ENCODE results near the gene RELN.

DNA sequence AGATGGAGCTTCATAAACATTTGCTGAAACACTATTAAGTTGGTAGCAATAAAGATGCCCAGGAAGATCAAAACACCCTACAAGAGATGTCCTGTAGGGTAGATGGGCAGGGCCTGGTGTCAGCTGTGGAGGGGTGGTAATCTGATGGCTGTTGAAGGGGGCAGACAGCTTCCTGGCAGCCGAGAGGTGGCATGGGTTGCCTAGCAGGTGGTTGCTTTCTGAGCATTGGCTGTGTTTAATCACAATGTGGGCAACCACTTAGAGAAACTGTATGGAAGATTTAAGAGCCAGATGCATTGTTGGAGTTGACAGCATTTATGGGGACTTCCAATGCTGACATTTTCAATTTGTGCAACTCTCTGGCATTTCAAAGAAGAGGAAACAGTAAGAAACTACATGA, 463.5 kb downstream of the RELN start:
- TF ChIP-seq, protein P1, sequence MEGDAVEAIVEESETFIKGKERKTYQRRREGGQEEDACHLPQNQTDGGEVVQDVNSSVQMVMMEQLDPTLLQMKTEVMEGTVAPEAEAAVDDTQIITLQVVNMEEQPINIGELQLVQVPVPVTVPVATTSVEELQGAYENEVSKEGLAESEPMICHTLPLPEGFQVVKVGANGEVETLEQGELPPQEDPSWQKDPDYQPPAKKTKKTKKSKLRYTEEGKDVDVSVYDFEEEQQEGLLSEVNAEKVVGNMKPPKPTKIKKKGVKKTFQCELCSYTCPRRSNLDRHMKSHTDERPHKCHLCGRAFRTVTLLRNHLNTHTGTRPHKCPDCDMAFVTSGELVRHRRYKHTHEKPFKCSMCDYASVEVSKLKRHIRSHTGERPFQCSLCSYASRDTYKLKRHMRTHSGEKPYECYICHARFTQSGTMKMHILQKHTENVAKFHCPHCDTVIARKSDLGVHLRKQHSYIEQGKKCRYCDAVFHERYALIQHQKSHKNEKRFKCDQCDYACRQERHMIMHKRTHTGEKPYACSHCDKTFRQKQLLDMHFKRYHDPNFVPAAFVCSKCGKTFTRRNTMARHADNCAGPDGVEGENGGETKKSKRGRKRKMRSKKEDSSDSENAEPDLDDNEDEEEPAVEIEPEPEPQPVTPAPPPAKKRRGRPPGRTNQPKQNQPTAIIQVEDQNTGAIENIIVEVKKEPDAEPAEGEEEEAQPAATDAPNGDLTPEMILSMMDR (IDR thresholded peaks at IDR 0.05): no peak
- no peak for TF ChIP-seq POLR2AphosphoS5 (IDR thresholded peaks at IDR 0.05)
- no peak for TF ChIP-seq POLR2A (IDR thresholded peaks at IDR 0.05)

Data from gastroesophageal sphincter (tissue), 3 donors.